ENCODE data around the gene GGT1. TPM values are rescaled to one million over a fixed set of nuclear protein-coding genes. Genes with fewer than 3 reads are reported as not detected.
A peak's percentile ranks its signal among the peaks of the same experiment; 100 is the strongest.
"Not testable (repeated sequence)": the region's sequence is repeated elsewhere in the genome, so short reads cannot be mapped to it uniquely, and the experiment has no call there.

The GGT1 gene
- total and polyA plus RNA-seq, 2 experiments from 2014 or later, result 6.6 to 7.4 TPM

- TF ChIP-seq ETS1 (IDR thresholded peaks at IDR 0.05) (no peak), CTCF (conservative IDR thresholded peaks at IDR 0.05; ENCODE audit: low read depth in 2 of 2) (no peak)
These were observed 1.5 kb upstream of the GGT1 start (continued) for GRCh38 chr22:24601217-24602104.

- Mint-ChIP-seq H3K27me3 (ENCODE audit: insufficient read depth, low read depth, poor library complexity) (peaks cover 12% of the 10 kb centered on the region), H3K4me1 (peaks cover 27% of the 10 kb centered on the region)
- H3K27me3 ChIP-seq (ENCODE audit: insufficient read depth); H3K36me3 ChIP-seq (ENCODE audit: insufficient read depth); H3K9me2 ChIP-seq (ENCODE audit: insufficient read depth); H4K20me1 ChIP-seq (replicated peaks; ENCODE audit: insufficient read depth); H3K4me1 ChIP-seq (ENCODE audit: insufficient read depth); H3K9me3 Mint-ChIP-seq; H3K4me2 ChIP-seq; H3K27ac ChIP-seq (ENCODE audit: low read depth); H3F3A ChIP-seq (replicated peaks; ENCODE audit: low read depth); H3K79me2 ChIP-seq (replicated peaks; ENCODE audit: insufficient read depth); H3K4me3 ChIP-seq; ATAC-seq; H2AFZ ChIP-seq; DNase-seq (ENCODE audit: low spot score); H3K4me3 Mint-ChIP-seq; H3K36me3 Mint-ChIP-seq (ENCODE audit: low read depth); H3K27ac Mint-ChIP-seq: not testable (repeated sequence)
These were observed 766 bp upstream of the GGT1 start for GRCh38 chr22:24602105-24602749.

GRCh38 chr22:24603770-24604629 is 1.0 kb downstream of the GGT1 start:
- H3K4me3 ChIP-seq; H3K4me1 ChIP-seq (ENCODE audit: insufficient read depth); H3K4me3 Mint-ChIP-seq; H3F3A ChIP-seq (replicated peaks; ENCODE audit: low read depth); H3K27ac ChIP-seq (ENCODE audit: low read depth); H3K9me2 ChIP-seq (ENCODE audit: insufficient read depth); H3K27me3 Mint-ChIP-seq (ENCODE audit: insufficient read depth, low read depth, poor library complexity); H3K27ac Mint-ChIP-seq; H3K36me3 ChIP-seq (ENCODE audit: insufficient read depth); H3K27me3 ChIP-seq (ENCODE audit: insufficient read depth); H4K20me1 ChIP-seq (replicated peaks; ENCODE audit: insufficient read depth); H3K36me3 Mint-ChIP-seq (ENCODE audit: low read depth); H3K79me2 ChIP-seq (replicated peaks; ENCODE audit: insufficient read depth); H2AFZ ChIP-seq; H3K9me3 Mint-ChIP-seq: not testable (repeated sequence)
- H3K4me2 ChIP-seq, result peak overlapping the region; percentile 58; the same call in 1 of the 2 replicates
- DNase-seq (ENCODE audit: low spot score), result peak; percentile 45
- peak; percentile 42 to 51 for TF ChIP-seq CTCF (conservative IDR thresholded peaks at IDR 0.05; ENCODE audit: low read depth in 2 of 2)
- peaks cover 26% of the 10 kb centered on the region for H3K4me1 Mint-ChIP-seq
- ATAC-seq, result peak; percentile 56

- not testable (repeated sequence) for H2AFZ ChIP-seq; H3F3A ChIP-seq (replicated peaks; ENCODE audit: low read depth); H3K4me2 ChIP-seq; H3K9me3 Mint-ChIP-seq; H3K9me2 ChIP-seq (ENCODE audit: insufficient read depth); H3K4me3 Mint-ChIP-seq; H3K36me3 ChIP-seq (ENCODE audit: insufficient read depth); ATAC-seq; H3K4me1 ChIP-seq (ENCODE audit: insufficient read depth); H4K20me1 ChIP-seq (replicated peaks; ENCODE audit: insufficient read depth); H3K27me3 ChIP-seq (ENCODE audit: insufficient read depth); DNase-seq (ENCODE audit: low spot score); H3K79me2 ChIP-seq (replicated peaks; ENCODE audit: insufficient read depth); H3K27ac Mint-ChIP-seq; H3K27ac ChIP-seq (ENCODE audit: low read depth); H3K4me3 ChIP-seq; H3K36me3 Mint-ChIP-seq (ENCODE audit: low read depth); H3K27me3 Mint-ChIP-seq (ENCODE audit: insufficient read depth, low read depth, poor library complexity)
- H3K4me1 Mint-ChIP-seq, result peaks cover 17% of the 10 kb centered on the region
These were observed 3.3 kb downstream of the GGT1 start for GRCh38 chr22:24606340-24606739.

DNA sequence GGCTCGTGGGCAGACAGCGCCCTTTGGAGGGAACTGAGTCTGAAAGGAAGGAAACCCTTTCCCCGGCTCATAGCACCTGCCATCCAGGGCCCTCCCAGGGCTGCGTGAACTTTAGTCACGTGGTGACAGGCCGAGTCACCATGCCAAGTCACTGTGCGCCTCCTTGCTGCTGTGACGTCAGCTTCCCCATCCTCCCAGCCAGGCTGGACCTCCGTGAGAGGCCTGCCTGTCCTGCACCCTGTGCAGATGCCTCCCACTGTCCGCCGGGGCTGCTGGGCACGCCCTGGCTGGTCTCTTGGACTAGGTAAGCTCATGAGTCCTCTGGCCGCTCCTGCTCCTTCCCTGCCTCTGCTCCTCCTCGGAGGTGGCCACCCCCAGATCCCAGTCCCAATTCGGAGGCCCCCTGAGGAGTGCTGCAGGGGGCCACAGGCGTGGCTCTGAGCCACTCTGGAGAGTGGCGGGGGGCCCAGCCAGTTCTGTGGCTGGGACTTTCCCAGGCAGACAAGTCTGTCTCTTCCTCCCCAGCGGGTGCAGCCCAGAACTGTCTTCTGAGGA is 4.5 kb downstream of the GGT1 start:
- DNase-seq (ENCODE audit: low spot score); H3K27ac ChIP-seq (ENCODE audit: low read depth); H3F3A ChIP-seq (replicated peaks; ENCODE audit: low read depth); H3K79me2 ChIP-seq (replicated peaks; ENCODE audit: insufficient read depth); H3K36me3 ChIP-seq (ENCODE audit: insufficient read depth); H3K4me1 ChIP-seq (ENCODE audit: insufficient read depth); H2AFZ ChIP-seq; H3K27me3 ChIP-seq (ENCODE audit: insufficient read depth); H3K4me3 ChIP-seq; H3K4me2 ChIP-seq; H3K4me3 Mint-ChIP-seq; H3K27me3 Mint-ChIP-seq (ENCODE audit: insufficient read depth, low read depth, poor library complexity); H3K36me3 Mint-ChIP-seq (ENCODE audit: low read depth); H3K9me3 Mint-ChIP-seq; H3K27ac Mint-ChIP-seq; ATAC-seq; H4K20me1 ChIP-seq (replicated peaks; ENCODE audit: insufficient read depth); H3K9me2 ChIP-seq (ENCODE audit: insufficient read depth): not testable (repeated sequence)
- peaks cover 14% of the 10 kb centered on the region for H3K4me1 Mint-ChIP-seq
